ENCODE measurements around the gene ELL.

Gene ELL

DNA sequence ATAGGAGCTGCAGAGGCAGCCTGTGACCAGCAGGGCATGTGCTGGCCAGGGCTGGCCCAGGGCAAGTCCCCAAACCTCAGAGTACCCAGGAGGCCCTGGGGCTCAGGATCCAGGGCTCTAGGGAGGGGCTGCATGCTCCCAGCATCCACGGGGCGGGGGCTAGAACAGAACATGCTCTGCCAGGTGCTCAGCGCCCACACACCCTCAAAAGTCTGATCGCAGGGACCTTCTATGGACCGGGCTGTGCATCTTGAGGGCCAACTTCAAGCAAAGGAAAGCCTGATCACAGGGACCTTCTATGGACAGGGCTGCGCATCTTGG, 33.5 kb downstream of the ELL start:
- Histone ChIP-seq H3K4me3 (ENCODE audit: insufficient read length, low read depth) (no peak overlapping the region), H3K27me3 (ENCODE audit: insufficient read depth, insufficient read length) (no peaks in the 10 kb centered on the region), H3K9ac (ENCODE audit: insufficient read length, low read depth) (no peak overlapping the region), H3K4me1 (ENCODE audit: insufficient read depth, insufficient read length) (peaks cover 35% of the 10 kb centered on the region), H3K9me3 (ENCODE audit: insufficient read depth, low read length) (no peaks in the 10 kb centered on the region), H3K36me3 (ENCODE audit: insufficient read depth, insufficient read length, low read length) (peaks cover 15% of the 10 kb centered on the region)
- DNase-seq (ENCODE audit: low read depth, low spot score) = no peak
- no peak for TF ChIP-seq YY1 (IDR thresholded peaks at IDR 0.05; ENCODE audit: insufficient read depth, insufficient read length)
- no peak for TF ChIP-seq SUZ12 (IDR thresholded peaks at IDR 0.05; ENCODE audit: extremely low read depth, insufficient read depth, insufficient read length)
- no peak for TF ChIP-seq ZNF274 (IDR thresholded peaks at IDR 0.05; ENCODE audit: low read depth, low read length)

DNA sequence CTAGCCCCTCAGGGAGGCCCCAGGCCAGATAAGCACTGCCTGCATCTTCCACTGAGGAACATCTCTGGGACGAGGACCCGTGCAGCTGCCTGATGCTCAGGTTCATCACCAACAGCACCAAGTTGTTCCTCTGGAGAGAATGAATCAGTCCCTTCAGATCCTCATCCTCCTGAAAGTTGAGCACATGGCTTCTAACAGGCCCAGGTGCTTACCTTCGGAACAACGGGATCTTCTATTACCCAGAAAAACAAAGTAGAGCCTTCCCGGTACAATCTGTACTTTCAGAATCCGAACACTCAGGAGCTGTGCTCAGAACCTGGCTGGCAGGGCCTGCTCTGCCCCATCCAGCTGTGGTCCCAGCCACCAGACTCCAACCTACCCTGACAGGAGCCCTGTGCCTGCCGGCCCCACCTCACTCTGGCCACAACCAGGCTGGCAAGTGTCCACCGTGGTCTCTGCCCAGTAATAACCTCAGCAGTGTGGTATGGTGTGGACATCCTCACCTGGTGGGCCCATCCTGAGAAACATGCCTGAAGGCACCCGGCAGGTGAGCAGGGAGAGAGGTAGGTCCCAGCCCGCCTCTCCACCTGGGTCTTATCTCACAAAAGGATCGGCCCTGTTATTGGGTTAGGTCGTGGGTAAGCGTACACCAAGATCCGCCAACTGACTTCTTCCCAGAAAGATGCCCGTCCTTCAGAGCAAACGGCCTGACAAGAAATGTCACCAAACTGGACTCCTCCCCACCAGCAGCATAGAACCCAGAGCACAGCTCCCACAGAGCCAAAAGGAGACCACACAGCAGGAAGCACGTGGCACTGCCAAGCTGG, 34.1 kb downstream of the ELL start:
- TF ChIP-seq SUZ12 (IDR thresholded peaks at IDR 0.05; ENCODE audit: extremely low read depth, insufficient read depth, insufficient read length) = no peak
- TF ChIP-seq YY1 (IDR thresholded peaks at IDR 0.05; ENCODE audit: insufficient read depth, insufficient read length) = no peak
- TF ChIP-seq ZNF274 (IDR thresholded peaks at IDR 0.05; ENCODE audit: low read depth, low read length) = no peak
- H3K4me1 ChIP-seq (ENCODE audit: insufficient read depth, insufficient read length) = peaks cover 34% of the 10 kb centered on the region
- peaks cover 15% of the 10 kb centered on the region for H3K36me3 ChIP-seq (ENCODE audit: insufficient read depth, insufficient read length, low read length)
- H3K27me3 ChIP-seq (ENCODE audit: insufficient read depth, insufficient read length) = no peaks in the 10 kb centered on the region
- no peaks in the 10 kb centered on the region for H3K9me3 ChIP-seq (ENCODE audit: insufficient read depth, low read length)
- no peak overlapping the region for H3K9ac ChIP-seq (ENCODE audit: insufficient read length, low read depth)
- DNase-seq (ENCODE audit: low read depth, low spot score) = no peak
- no peak overlapping the region for H3K4me3 ChIP-seq (ENCODE audit: insufficient read length, low read depth)

DNA sequence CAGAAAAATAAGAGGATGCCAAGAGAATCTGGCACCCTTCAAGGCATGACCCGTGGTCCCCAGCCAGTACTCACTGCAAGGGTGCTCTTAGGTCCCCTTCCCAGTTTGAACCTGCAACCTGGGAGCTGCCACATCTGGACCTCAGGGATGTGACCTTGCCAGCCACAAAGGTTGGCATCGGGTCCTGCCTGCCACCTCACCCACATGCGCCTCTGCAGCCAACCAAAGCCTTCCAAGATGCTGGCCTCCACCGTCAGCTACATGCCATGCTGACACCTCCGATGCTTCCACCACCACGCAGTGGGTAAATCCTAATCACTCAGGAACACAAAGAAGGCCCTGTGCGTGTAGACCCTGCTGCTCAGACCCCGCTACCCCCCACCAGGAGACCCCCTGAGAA, 35.1 kb downstream of the ELL start:
- H3K4me3 ChIP-seq (ENCODE audit: insufficient read length, low read depth) = no peak overlapping the region
- no peaks in the 10 kb centered on the region for H3K27me3 ChIP-seq (ENCODE audit: insufficient read depth, insufficient read length)
- no peak for DNase-seq (ENCODE audit: low read depth, low spot score)
- peaks cover 34% of the 10 kb centered on the region for H3K4me1 ChIP-seq (ENCODE audit: insufficient read depth, insufficient read length)
- no peak overlapping the region for H3K9ac ChIP-seq (ENCODE audit: insufficient read length, low read depth)
- H3K36me3 ChIP-seq (ENCODE audit: insufficient read depth, insufficient read length, low read length) = peaks cover 15% of the 10 kb centered on the region
- H3K9me3 ChIP-seq (ENCODE audit: insufficient read depth, low read length) = peaks cover 3% of the 10 kb centered on the region; the same call in 1 of the 2 replicates
- TF ChIP-seq YY1 (IDR thresholded peaks at IDR 0.05; ENCODE audit: insufficient read depth, insufficient read length) = no peak
- TF ChIP-seq SUZ12 (IDR thresholded peaks at IDR 0.05; ENCODE audit: extremely low read depth, insufficient read depth, insufficient read length) = no peak
- no peak for TF ChIP-seq ZNF274 (IDR thresholded peaks at IDR 0.05; ENCODE audit: low read depth, low read length)

DNA sequence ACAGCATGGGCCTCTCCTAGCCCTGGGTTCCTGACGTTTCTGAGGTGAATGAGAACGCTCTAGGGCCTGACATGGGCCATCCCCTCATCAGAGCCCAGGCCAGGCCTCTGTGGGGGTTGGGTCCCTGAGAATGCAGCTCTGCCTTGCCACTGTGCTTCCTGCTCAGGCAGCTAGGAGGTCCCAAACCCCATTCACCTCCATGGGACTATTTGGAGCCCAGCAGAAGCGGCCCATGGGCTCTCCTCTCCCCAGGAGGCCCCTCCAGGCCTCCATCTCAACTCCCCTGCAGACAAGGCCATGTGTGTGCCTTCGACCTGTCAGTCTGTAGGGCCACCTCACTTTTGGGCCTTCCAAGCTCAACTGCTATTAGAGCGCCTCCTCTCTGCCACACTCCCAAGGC, 36.9 kb downstream of the ELL start:
- H3K27me3 ChIP-seq (ENCODE audit: insufficient read depth, insufficient read length) = no peaks in the 10 kb centered on the region
- H3K9me3 ChIP-seq (ENCODE audit: insufficient read depth, low read length) = peaks cover 3% of the 10 kb centered on the region; the same call in 1 of the 2 replicates
- H3K4me3 ChIP-seq (ENCODE audit: insufficient read length, low read depth) = no peak overlapping the region
- peak overlapping the region; percentile 23 for H3K9ac ChIP-seq (ENCODE audit: insufficient read length, low read depth)
- DNase-seq (ENCODE audit: low read depth, low spot score) = no peak
- H3K36me3 ChIP-seq (ENCODE audit: insufficient read depth, insufficient read length, low read length) = peaks cover 9% of the 10 kb centered on the region
- peaks cover 42% of the 10 kb centered on the region for H3K4me1 ChIP-seq (ENCODE audit: insufficient read depth, insufficient read length)
- TF ChIP-seq SUZ12 (IDR thresholded peaks at IDR 0.05; ENCODE audit: extremely low read depth, insufficient read depth, insufficient read length) = no peak
- TF ChIP-seq ZNF274 (IDR thresholded peaks at IDR 0.05; ENCODE audit: low read depth, low read length) = no peak
- no peak for TF ChIP-seq YY1 (IDR thresholded peaks at IDR 0.05; ENCODE audit: insufficient read depth, insufficient read length)

DNA sequence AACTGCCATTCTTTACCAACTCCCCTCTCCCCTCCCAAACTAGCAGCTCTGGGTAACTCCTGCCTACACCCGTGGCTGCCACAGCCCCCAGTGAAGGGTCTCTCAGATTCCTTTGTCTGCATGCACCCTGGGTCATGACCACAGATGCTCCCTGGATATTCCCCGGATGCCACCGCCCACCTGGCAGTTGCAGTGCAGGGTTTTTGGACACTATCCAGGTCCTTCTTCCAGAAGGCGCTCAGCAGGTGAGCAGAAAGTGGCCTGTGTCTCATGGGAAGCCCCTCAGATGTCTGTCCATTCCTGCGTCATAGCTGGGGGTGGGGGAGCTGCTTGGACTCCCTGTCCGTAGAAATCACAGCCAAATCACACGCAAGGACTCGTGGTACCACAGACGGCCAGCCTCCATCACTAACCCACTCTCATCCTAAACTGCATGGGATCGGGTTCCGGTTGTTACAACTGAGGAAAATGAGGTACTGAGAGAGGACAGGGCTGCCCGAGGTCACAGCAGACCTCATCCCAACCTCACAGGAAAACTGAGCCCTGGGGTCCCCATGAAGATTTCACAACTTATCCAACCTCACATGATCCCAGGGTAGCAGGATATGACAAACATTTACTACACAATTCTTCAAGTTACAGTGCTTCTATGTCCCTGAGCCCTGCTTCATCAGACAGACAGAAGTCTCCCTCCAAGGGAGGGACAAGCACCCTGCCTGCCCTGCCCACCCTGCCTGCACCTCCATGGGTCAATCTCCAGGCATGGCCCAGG, 38.6 kb downstream of the ELL start:
- Histone ChIP-seq H3K9me3 (ENCODE audit: insufficient read depth, low read length) (peaks cover 3% of the 10 kb centered on the region; the same call in 1 of the 2 replicates), H3K27me3 (ENCODE audit: insufficient read depth, insufficient read length) (no peaks in the 10 kb centered on the region), H3K9ac (ENCODE audit: insufficient read length, low read depth) (no peak overlapping the region), H3K4me1 (ENCODE audit: insufficient read depth, insufficient read length) (peaks cover 34% of the 10 kb centered on the region), H3K4me3 (ENCODE audit: insufficient read length, low read depth) (no peak overlapping the region), H3K36me3 (ENCODE audit: insufficient read depth, insufficient read length, low read length) (peaks cover 7% of the 10 kb centered on the region)
- DNase-seq (ENCODE audit: low read depth, low spot score) = no peak
- TF ChIP-seq YY1 (IDR thresholded peaks at IDR 0.05; ENCODE audit: insufficient read depth, insufficient read length) = no peak
- TF ChIP-seq SUZ12 (IDR thresholded peaks at IDR 0.05; ENCODE audit: extremely low read depth, insufficient read depth, insufficient read length) = no peak
- TF ChIP-seq ZNF274 (IDR thresholded peaks at IDR 0.05; ENCODE audit: low read depth, low read length) = no peak

DNA sequence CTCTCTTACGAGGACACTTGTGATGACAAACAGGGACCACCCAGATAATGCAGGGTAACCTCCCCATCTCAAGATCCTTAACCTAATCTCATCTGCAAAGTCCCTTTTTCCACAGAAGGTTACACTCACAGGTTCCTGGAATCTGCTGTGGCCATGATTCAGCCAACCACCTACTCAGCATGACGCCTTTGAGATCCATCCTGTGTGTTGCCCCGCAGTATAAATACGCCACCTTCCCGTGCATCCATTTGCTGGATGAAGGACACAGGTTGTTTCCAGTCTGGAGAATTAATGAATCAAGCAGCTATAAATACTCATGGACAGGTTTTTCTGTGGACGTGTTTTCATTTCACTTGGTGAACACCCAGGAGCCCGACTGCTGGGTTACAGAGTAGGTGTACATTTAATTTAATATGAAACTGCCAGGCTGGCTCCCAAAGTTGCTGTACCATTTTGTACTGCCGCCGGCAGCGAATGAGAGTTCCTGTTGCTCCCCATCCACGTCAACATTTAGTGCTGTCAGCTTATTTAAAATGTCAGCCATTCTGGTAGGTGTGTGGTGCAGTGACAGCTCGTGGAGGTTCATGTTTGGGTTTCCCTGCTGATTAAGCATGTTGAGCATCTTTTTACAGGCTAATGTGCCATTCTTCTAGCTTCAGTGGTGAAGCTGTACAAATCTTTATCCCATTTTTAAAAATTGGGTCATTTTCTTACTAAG, 40.2 kb downstream of the ELL start:
- H3K4me3 ChIP-seq (ENCODE audit: insufficient read length, low read depth) = no peak overlapping the region
- no peaks in the 10 kb centered on the region for H3K36me3 ChIP-seq (ENCODE audit: insufficient read depth, insufficient read length, low read length)
- peaks cover 3% of the 10 kb centered on the region; the same call in 1 of the 2 replicates for H3K9me3 ChIP-seq (ENCODE audit: insufficient read depth, low read length)
- H3K27me3 ChIP-seq (ENCODE audit: insufficient read depth, insufficient read length) = no peaks in the 10 kb centered on the region
- TF ChIP-seq ZNF274 (IDR thresholded peaks at IDR 0.05; ENCODE audit: low read depth, low read length) (no peak), SUZ12 (IDR thresholded peaks at IDR 0.05; ENCODE audit: extremely low read depth, insufficient read depth, insufficient read length) (no peak), YY1 (IDR thresholded peaks at IDR 0.05; ENCODE audit: insufficient read depth, insufficient read length) (no peak)
- no peak overlapping the region for H3K9ac ChIP-seq (ENCODE audit: insufficient read length, low read depth)
- H3K4me1 ChIP-seq (ENCODE audit: insufficient read depth, insufficient read length) = peaks cover 35% of the 10 kb centered on the region
- DNase-seq (ENCODE audit: low read depth, low spot score) = no peak
